Inflammatory macrophage treated with lipopolysaccharide for 4 hours (primary cell): ENCODE measurements around the gene ZNF341.
A peak's percentile ranks its signal among the peaks of the same experiment; 100 is the strongest.
"Not testable (repeated sequence)": the region's sequence is repeated elsewhere in the genome, so short reads cannot be mapped to it uniquely, and the experiment has no call there.

Source experiments
- DNase-seq: peaks from one replicate; pipeline ENCODE4 v3.0.0-alpha.2; 2020

Gene ZNF341

GRCh38 chr20:33773412-33774089, 41.8 kb downstream of the ZNF341 start:
- DNase-seq, result peak; percentile 90

GRCh38 chr20:33777816-33778215, 46.0 kb downstream of the ZNF341 start:
- no peak for DNase-seq

GRCh38 chr20:33781133-33781532, 49.3 kb downstream of the ZNF341 start:
- no peak for DNase-seq

GRCh38 chr20:33781945-33782344, 50.1 kb downstream of the ZNF341 start:
- DNase-seq, result no peak

- DNase-seq, result no peak
Observed at GRCh38 chr20:33783256-33783655, 51.5 kb downstream of the ZNF341 start.

- no peak for DNase-seq
Observed at GRCh38 chr20:33783818-33784217, 52.0 kb downstream of the ZNF341 start.

- DNase-seq, result no peak
Observed at GRCh38 chr20:33784225-33784624, 52.4 kb downstream of the ZNF341 start.

- no peak for DNase-seq
Observed at GRCh38 chr20:33785503-33785902, 53.7 kb downstream of the ZNF341 start.

GRCh38 chr20:33787253-33787891, 55.6 kb downstream of the ZNF341 start:
- no peak for DNase-seq

GRCh38 chr20:33788351-33789049, 56.7 kb downstream of the ZNF341 start:
- no peak for DNase-seq

DNA sequence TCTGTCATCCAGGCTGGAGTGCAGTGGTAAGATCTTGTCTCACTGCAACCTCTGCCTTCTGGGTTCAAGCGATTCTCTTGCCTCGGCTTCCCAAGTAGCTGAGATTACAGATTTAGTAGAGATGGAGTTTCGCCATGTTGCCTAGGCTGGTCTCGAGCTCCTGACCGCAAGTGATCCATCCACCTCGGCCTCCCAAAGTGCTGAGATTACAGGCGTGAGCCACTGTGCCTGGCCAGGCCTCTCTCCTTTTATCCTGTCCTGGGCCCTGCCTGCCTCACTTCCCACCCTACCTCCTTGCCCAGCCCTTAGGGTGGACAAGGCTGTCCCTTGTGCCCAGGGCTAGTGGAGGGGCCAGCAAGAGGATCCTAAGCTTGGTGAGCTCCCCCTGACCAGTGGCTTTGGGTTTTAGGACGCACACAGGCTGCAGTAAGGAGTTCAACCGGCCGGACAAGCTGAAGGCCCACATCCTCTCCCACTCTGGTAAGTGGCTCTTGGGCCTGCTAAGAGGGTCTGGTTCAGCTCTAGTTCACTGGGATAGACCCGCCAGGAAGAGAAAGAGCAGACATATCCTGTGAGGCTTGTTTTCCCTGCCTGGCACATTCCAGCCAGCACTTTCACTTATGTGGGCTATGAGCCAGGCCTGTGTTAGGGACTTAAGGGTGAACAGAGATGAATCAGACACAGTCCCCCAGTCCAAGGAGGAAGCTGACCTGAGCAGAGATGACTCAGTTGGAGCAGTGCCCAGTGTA, 57.5 kb downstream of the ZNF341 start:
- no peak for DNase-seq

DNA sequence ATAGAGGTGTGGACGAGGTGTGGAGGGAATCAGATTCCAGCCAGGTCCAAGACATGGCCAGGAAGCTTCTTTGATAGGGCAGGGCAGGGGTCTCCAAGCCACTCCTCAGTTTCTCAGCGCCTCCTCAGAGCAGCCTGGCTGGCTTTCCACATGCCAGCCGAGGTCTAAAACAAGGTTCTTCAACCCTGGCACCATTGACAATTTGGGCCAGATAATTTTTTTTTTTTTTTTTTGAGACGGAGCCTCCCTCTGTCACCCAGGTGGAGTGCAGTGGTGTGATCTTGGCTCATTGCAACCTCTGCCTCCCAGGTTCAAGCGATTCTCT, 58.0 kb downstream of the ZNF341 start:
- DNase-seq, result no peak

DNA sequence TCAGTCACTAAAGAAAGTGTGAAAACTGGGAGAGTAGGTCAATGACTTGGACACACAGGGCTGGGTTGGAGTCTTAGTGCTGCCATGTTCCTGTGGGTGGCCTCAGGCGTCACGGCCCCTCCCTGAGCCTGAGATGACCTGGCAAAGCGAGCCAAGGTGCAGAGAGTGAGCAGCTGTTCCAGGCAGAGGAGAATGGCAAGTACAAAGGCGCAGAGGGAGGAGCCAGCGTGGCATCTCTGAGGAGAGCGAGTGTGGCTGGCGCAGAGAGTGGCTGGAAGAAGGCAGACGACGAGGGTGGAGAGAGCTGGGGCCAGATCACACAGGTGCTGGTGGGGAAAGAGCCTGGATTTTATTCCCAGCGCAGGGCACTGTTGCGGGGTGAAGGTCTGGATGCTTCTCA, 58.8 kb downstream of the ZNF341 start:
- no peak for DNase-seq

DNA sequence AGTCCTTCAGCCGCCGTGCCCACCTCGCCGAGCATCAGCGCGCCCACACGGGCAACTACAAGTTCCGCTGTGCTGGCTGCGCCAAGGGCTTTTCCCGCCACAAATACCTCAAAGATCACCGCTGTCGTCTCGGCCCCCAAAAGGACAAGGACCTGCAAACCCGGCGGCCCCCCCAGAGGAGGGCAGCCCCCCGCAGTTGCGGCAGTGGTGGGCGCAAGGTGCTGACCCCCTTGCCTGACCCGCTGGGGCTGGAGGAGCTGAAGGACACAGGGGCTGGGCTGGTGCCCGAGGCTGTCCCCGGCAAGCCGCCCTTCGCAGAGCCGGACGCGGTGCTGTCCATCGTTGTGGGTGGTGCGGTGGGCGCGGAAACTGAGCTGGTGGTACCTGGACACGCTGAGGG, 59.2 kb downstream of the ZNF341 start:
- no peak for DNase-seq

GRCh38 chr20:33791540-33791939, 59.7 kb downstream of the ZNF341 start:
- no peak for DNase-seq

DNA sequence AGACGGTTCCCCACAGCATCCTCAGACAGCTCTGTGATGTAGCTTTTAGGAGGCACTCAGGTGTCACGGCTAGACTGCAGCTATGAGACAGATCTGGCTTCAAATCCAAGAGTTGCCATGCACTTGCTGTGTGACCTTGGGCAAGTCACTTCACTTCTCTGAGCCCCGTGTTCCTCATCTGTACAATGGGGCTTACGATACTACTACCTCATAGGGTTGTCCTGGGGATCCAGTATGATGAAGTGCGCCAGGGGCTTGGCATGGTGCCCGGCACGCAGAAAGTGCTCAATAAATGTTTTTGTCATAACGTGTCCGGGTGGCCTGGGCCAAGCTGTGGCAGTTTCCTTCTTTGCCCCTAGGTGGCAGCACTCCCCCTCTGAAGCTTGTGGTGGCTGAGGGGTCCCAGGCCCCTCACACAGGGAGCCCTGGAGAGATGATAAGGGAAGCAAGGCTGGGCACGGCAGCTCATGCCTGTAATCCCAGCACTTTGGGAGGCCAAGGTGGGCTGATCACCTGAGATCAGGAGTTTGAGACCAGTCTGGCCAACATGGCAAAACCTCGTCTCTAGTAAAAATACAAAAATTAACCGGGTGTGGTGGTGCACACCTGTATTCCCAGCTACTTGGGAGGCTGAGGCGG, 60.3 kb downstream of the ZNF341 start:
- no peak for DNase-seq

- not testable (repeated sequence) for DNase-seq
Observed at GRCh38 chr20:33792598-33792989, 60.8 kb downstream of the ZNF341 start.

- DNase-seq, result peak; percentile 14
Observed at GRCh38 chr20:33793011-33793931, 61.5 kb downstream of the ZNF341 start.

- no peak for DNase-seq
Observed at GRCh38 chr20:33796263-33796906, 64.6 kb downstream of the ZNF341 start.

GRCh38 chr20:33796907-33797544, 65.2 kb downstream of the ZNF341 start:
- DNase-seq, result no peak

GRCh38 chr20:33798444-33798843, 66.6 kb downstream of the ZNF341 start:
- no peak for DNase-seq
